Measurements from ENCODE around the gene CTRL.

CTRL gene

DNA sequence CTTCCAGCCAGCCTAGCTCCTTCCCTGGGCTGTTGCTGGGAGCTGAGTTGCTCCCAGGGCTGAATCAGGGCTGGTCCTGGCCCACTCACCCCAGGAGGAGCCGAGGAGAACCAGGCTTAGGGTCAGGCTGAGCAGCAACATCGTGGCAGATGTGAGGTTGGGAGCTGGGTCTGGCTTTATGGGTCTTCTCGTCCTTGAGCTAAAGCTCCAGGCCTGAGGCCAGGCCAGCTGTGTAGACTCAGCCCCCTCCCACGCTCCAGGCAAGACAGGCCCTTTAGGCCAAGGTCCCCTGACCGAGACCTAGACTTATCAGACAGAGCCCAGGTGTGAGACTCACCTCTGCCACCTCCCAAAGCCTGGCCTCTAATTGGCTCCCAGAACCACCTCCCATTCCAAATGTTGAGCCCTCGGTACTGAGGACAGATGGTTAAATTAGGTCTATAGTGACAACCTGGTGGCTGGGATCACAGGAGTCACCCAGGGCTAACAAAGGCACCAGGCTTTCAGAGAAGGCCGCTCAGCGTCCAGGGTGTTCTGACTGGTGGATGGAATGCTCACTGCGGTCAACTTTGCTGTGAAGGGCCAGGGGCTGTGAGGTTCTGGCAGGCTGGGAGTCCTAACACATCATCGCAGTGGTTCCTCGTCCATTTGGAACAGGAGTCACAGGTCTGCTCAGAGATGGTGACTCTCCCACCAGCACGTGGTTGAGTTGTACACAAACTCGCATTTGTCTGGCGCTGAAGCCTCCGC lies at the start of gene CTRL:
CTRL (minus strand) TSS at position 151 of the 750 bp plus-strand sequence; CDS start at position 141, 10 bp downstream.
- ChIA-PET POLR2A (interaction anchor here (1.1 kb wide), 1 partner anchor 15 kb away, joined by 3 read pairs; no protein-coding TSS in a partner anchor), CTCF (interaction anchor here (0.5 to 1.7 kb wide), 2 partner anchors 48 to 115 kb away, joined by 4 to 5 read pairs; no protein-coding TSS in a partner anchor)
- DNase-seq (ENCODE audit: extremely low spot score), result no peak
- TF ChIP-seq BHLHE40 (IDR thresholded peaks at IDR 0.05; ENCODE audit: borderline replicate concordance) (no peak), HDGF (IDR thresholded peaks at IDR 0.05; ENCODE audit: borderline replicate concordance) (no peak), CTBP1 (IDR thresholded peaks at IDR 0.05; ENCODE audit: borderline replicate concordance) (no peak), LEF1 (IDR thresholded peaks at IDR 0.05; ENCODE audit: borderline replicate concordance) (no peak), SP1 (IDR thresholded peaks at IDR 0.05) (no peak), ELF4 (IDR thresholded peaks at IDR 0.05) (no peak), FOXA1 (IDR thresholded peaks at IDR 0.05) (no peak), NFRKB (IDR thresholded peaks at IDR 0.05) (no peak), SUZ12 (IDR thresholded peaks at IDR 0.05) (no peak), ZNF384 (IDR thresholded peaks at IDR 0.05) (no peak), ARNT (IDR thresholded peaks at IDR 0.05) (no peak), PKNOX1 (IDR thresholded peaks at IDR 0.05) (no peak)

DNA sequence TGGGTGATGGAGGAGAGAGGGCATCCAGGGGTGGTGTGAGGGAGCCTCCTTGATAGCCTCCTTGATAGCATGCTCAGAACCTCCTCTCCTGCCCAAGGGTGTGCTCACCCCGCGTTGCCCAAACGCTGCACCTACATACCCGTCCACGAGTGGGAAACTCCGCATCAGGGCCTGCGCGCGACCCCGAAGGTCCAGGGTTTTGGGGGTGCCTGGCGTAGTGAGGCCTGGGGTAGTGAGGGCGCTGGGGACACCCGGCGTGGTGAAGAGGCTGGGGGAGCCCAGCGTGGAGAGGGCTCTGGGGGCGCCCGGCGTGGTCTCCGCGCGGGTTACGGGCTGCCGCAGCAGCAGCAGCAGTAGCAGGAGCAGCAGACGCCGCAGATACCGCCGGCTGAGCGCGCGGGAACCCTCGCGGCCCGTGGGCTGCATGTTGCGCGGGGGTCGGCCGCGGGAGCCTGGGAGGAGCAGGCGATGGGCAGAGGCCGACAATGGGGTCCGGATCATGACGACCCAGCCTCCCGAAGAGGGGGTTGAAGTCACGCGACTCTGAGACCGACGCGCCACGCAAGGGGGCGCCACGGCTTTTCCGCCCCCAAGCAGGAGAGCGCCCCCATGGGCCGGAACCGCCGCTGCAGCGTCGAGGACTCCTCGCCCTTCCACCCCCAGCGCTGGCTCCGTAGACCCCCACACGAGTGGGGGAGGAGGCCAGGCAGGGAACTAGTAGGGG lies 48.5 kb upstream of the CTRL start, which contains the start of gene DPEP3:
DPEP3 (minus strand) TSS at position 545 of the 724 bp plus-strand sequence; CDS start at position 426, 119 bp downstream.
- no peak for DNase-seq (ENCODE audit: extremely low spot score)
- CTCF ChIA-PET, result interaction anchor here (0.6 kb wide), 1 partner anchor 30 kb away, joined by 3 read pairs; no protein-coding TSS in a partner anchor
- POLR2A ChIA-PET, result no interaction called here
- no peak for TF ChIP-seq SP1 (IDR thresholded peaks at IDR 0.05)
- TF ChIP-seq NFRKB (IDR thresholded peaks at IDR 0.05), result no peak
- TF ChIP-seq SUZ12 (IDR thresholded peaks at IDR 0.05), result no peak
- no peak for TF ChIP-seq FOXA1 (IDR thresholded peaks at IDR 0.05)
- TF ChIP-seq ZNF384 (IDR thresholded peaks at IDR 0.05), result no peak
- no peak for TF ChIP-seq BHLHE40 (IDR thresholded peaks at IDR 0.05; ENCODE audit: borderline replicate concordance)
- TF ChIP-seq LEF1 (IDR thresholded peaks at IDR 0.05; ENCODE audit: borderline replicate concordance), result no peak
- TF ChIP-seq L3MBTL2 (conservative IDR thresholded peaks at IDR 0.05), result no peak
- no peak for TF ChIP-seq CTBP1 (IDR thresholded peaks at IDR 0.05; ENCODE audit: borderline replicate concordance)
- TF ChIP-seq ARNT (IDR thresholded peaks at IDR 0.05), result no peak

- TF ChIP-seq SUZ12 (IDR thresholded peaks at IDR 0.05) (no peak), ARNT (IDR thresholded peaks at IDR 0.05) (no peak), BHLHE40 (IDR thresholded peaks at IDR 0.05; ENCODE audit: borderline replicate concordance) (no peak), ELF4 (IDR thresholded peaks at IDR 0.05) (no peak), LEF1 (IDR thresholded peaks at IDR 0.05; ENCODE audit: borderline replicate concordance) (no peak), SP1 (IDR thresholded peaks at IDR 0.05) (no peak), ZNF384 (IDR thresholded peaks at IDR 0.05) (no peak), L3MBTL2 (conservative IDR thresholded peaks at IDR 0.05) (no peak)
- ChIA-PET CTCF (interaction anchor here (0.7 kb wide), 1 partner anchor 12 kb away, joined by 3 read pairs; no protein-coding TSS in a partner anchor), POLR2A (no interaction called here)
- no peak for DNase-seq (ENCODE audit: extremely low spot score)
Observed at GRCh38 chr16:67977469-67978227, 46.0 kb upstream of the CTRL start.

GRCh38 chr16:67977005-67977404 lies 45.3 kb upstream of the CTRL start:
- DNase-seq (ENCODE audit: extremely low spot score), result no peak
- ChIA-PET POLR2A (no interaction called here), CTCF (no interaction called here)
- TF ChIP-seq TARDBP (IDR thresholded peaks at IDR 0.05) (no peak), ARNT (IDR thresholded peaks at IDR 0.05) (no peak), L3MBTL2 (conservative IDR thresholded peaks at IDR 0.05) (no peak), FOXM1 (IDR thresholded peaks at IDR 0.05; ENCODE audit: borderline replicate concordance) (no peak), CTBP1 (IDR thresholded peaks at IDR 0.05; ENCODE audit: borderline replicate concordance) (no peak), SP1 (IDR thresholded peaks at IDR 0.05) (no peak), SUZ12 (IDR thresholded peaks at IDR 0.05) (no peak), HDGF (IDR thresholded peaks at IDR 0.05; ENCODE audit: borderline replicate concordance) (no peak), ZNF384 (IDR thresholded peaks at IDR 0.05) (no peak), BHLHE40 (IDR thresholded peaks at IDR 0.05; ENCODE audit: borderline replicate concordance) (no peak), ELF4 (IDR thresholded peaks at IDR 0.05) (no peak)

DNA sequence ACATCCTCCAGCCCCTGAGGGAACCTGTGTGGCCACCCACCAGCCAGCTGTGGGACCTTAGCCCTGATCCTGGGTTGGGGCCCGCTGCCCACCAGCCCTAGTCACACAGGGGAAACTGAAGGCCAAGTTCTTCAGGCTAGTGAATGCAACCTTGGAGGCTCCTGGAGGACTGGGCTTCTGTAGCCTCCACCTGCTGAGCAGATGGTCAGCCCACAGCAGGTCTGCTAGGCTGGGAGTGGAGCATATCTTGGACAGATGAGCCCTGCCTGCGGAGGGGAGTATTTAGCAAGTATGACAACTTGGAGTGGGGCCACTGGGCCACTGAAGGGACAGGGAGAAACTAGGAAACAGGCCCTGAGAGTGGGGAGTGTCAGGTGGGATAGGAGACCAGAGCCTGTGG lies 44.5 kb upstream of the CTRL start:
- ChIA-PET POLR2A (no interaction called here), CTCF (no interaction called here)
- TF ChIP-seq NFRKB (IDR thresholded peaks at IDR 0.05) (no peak), BHLHE40 (IDR thresholded peaks at IDR 0.05; ENCODE audit: borderline replicate concordance) (no peak), ELF4 (IDR thresholded peaks at IDR 0.05) (no peak), SUZ12 (IDR thresholded peaks at IDR 0.05) (no peak), L3MBTL2 (conservative IDR thresholded peaks at IDR 0.05) (no peak), ARNT (IDR thresholded peaks at IDR 0.05) (no peak), FOXA1 (IDR thresholded peaks at IDR 0.05) (no peak), PKNOX1 (IDR thresholded peaks at IDR 0.05) (no peak), SP1 (IDR thresholded peaks at IDR 0.05) (no peak), HDGF (IDR thresholded peaks at IDR 0.05; ENCODE audit: borderline replicate concordance) (no peak), TARDBP (IDR thresholded peaks at IDR 0.05) (no peak), LEF1 (IDR thresholded peaks at IDR 0.05; ENCODE audit: borderline replicate concordance) (no peak), ZNF384 (IDR thresholded peaks at IDR 0.05) (no peak), FOXM1 (IDR thresholded peaks at IDR 0.05; ENCODE audit: borderline replicate concordance) (no peak), CTBP1 (IDR thresholded peaks at IDR 0.05; ENCODE audit: borderline replicate concordance) (no peak), FOXK2 (IDR thresholded peaks at IDR 0.05) (no peak)
- DNase-seq (ENCODE audit: extremely low spot score), result no peak

All from HEK293T (cell line).